Measurements from ENCODE around the gene DLG2. TPM values are rescaled to one million over a fixed set of nuclear protein-coding genes. Genes with fewer than 3 reads are reported as not detected.

Gene DLG2
- total and polyA plus RNA-seq, 4 donors, result 0.30 to 5.5 (median 0.68) TPM

GRCh38 chr11:83831929-83832328 is 1795.2 kb downstream of the DLG2 start:
- Histone ChIP-seq H3K27me3 (ENCODE audit: control insufficient read depth in 4 of 4, insufficient read depth in 4 of 4, low read length in 3 of 4) (no peaks in the 10 kb centered on the region), H3K4me3 (ENCODE audit: low read depth in 1 of 3, low read length in 3 of 3) (no peak overlapping the region), H3K36me3 (ENCODE audit: control insufficient read depth in 4 of 4, insufficient read depth in 3 of 4, low read depth in 1 of 4, low read length in 3 of 4) (no peaks in the 10 kb centered on the region), H3K9ac (ENCODE audit: low read depth in 1 of 2, low read length in 2 of 2) (no peak overlapping the region), H3K27ac (ENCODE audit: low read depth in 1 of 2, low read length in 2 of 2) (no peak overlapping the region), H3K9me3 (ENCODE audit: control insufficient read depth in 4 of 4, low read length in 3 of 4) (no peaks in the 10 kb centered on the region), H3K4me1 (ENCODE audit: control insufficient read depth in 4 of 4, insufficient read depth in 4 of 4, low read length in 3 of 4) (peaks cover 1 to 29% (median 24%) of the 10 kb centered on the region in 4 donors)
- DNase-seq (ENCODE audit: low spot score), result no peak
- TF ChIP-seq FOXA2 (IDR thresholded peaks at IDR 0.05) (peak; percentile 53), FOXA1 (IDR thresholded peaks at IDR 0.05) (no peak), ATF3 (IDR thresholded peaks at IDR 0.05) (no peak), EGR1 (IDR thresholded peaks at IDR 0.05; ENCODE audit: low read depth in 2 of 2) (no peak), JUND (IDR thresholded peaks at IDR 0.05) (no peak), SP1 (IDR thresholded peaks at IDR 0.05) (no peak), RXRA (IDR thresholded peaks at IDR 0.05) (peak in 1 of 2 donors; percentile 19), GABPA (IDR thresholded peaks at IDR 0.05 in 1 of 2, conservative IDR thresholded peaks at IDR 0.05 in 1 of 2) (no peak), CTCF (IDR thresholded peaks at IDR 0.05; ENCODE audit: low read depth, low read length, missing input control) (no peak), YY1 (IDR thresholded peaks at IDR 0.05) (peak; percentile 29), REST (IDR thresholded peaks at IDR 0.05) (no peak), HNF4G (IDR thresholded peaks at IDR 0.05) (no peak), ZBTB33 (IDR thresholded peaks at IDR 0.05) (no peak), MAX (IDR thresholded peaks at IDR 0.05) (peak; percentile 29), NR2F2 (IDR thresholded peaks at IDR 0.05) (no peak), RAD21 (IDR thresholded peaks at IDR 0.05) (peak in 1 of 2 donors; percentile 39), HNF4A (conservative IDR thresholded peaks at IDR 0.05) (peak; percentile 36 to 54), TAF1 (conservative IDR thresholded peaks at IDR 0.05) (no peak)
